AG10803 (cell line): ENCODE results near the gene ARL15.
A peak's percentile ranks its signal among the peaks of the same experiment; 100 is the strongest.

Experiments
- DNase-seq: peaks from one replicate; pipeline ENCODE4 v3.0.0; 2010; ENCODE audit warnings: low read depth
- H3K4me3 ChIP-seq: 2 replicates; pipeline ENCODE4 v1.5.1; 2011; ENCODE audit warnings: mild to moderate bottlenecking, low read length, control low read depth
- TF ChIP-seq, protein P1 (sequence below): conservative IDR thresholded peaks from 2 replicates; pipeline ENCODE4 v1.5.1; 2011; ENCODE audit warnings: mild to moderate bottlenecking, low read length, control low read depth, inconsistent platforms

The ARL15 gene

DNA sequence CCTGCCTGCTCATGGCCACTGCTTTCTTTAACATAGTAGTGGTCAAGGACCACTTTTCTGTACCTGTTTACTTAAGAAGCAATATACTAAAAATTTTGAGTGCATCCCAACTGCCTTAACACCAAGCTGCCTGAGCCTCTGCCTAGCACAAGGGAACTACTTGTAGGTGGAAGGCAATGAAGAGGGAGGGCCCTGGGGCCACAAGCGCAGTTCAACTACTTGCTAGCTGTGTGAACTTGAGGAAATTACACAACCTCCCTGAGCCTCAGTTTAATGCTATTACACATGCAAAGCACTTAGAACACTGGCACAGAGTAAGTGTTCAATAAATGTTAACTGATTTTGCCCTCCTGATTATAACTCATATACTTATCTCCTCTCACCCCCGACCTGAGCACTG lies 6.3 kb downstream of the ARL15 start:
- TF ChIP-seq, protein P1, sequence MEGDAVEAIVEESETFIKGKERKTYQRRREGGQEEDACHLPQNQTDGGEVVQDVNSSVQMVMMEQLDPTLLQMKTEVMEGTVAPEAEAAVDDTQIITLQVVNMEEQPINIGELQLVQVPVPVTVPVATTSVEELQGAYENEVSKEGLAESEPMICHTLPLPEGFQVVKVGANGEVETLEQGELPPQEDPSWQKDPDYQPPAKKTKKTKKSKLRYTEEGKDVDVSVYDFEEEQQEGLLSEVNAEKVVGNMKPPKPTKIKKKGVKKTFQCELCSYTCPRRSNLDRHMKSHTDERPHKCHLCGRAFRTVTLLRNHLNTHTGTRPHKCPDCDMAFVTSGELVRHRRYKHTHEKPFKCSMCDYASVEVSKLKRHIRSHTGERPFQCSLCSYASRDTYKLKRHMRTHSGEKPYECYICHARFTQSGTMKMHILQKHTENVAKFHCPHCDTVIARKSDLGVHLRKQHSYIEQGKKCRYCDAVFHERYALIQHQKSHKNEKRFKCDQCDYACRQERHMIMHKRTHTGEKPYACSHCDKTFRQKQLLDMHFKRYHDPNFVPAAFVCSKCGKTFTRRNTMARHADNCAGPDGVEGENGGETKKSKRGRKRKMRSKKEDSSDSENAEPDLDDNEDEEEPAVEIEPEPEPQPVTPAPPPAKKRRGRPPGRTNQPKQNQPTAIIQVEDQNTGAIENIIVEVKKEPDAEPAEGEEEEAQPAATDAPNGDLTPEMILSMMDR, result no peak
- DNase-seq, result no peak
- H3K4me3 ChIP-seq, result no peak overlapping the region

DNA sequence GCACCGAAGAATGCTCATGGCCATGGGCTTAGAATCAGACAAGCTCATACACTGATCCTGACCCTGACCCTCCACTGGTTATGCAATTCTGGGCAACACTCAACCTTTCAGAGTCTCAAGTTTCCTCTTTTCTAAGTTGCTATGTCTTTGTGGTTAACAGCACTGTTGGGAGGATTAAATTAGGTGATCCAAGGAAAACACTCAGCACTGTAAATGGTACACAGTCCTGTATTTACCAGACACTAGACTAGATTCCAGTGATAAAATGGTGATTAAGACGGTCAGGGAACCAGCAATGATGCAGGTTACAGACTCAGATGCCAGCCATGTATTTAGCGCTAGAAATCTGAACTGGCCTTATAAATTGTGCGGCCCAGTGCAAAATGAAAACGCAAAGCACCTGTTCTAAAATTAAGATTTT lies 8.1 kb downstream of the ARL15 start:
- TF ChIP-seq, protein P1, result no peak
- DNase-seq, result peak; percentile 27

DNA sequence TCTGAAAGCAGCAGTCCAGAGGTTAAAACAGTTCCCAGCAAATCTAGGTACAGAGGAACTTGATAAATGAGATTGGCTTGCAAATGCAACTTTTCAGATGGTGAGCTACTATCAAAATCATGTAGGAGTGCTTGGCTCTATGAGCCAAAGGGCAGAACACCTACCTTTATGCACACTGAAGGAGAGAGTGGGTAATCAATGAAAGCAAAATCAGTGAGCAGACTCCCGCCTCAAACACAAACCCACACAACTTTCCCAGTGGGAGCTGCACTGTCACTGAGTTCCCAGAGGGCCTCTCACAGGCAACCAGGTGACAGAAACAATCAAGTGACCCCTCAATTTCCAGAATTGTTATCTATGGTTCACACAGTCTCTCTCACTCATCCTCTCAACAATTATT lies 8.5 kb downstream of the ARL15 start:
- DNase-seq, result no peak
- H3K4me3 ChIP-seq, result no peak overlapping the region
- TF ChIP-seq, protein P1, result no peak

More for the DNA sequence above, 8.1 kb downstream of the ARL15 start:
- H3K4me3 ChIP-seq, result no peak overlapping the region

DNA sequence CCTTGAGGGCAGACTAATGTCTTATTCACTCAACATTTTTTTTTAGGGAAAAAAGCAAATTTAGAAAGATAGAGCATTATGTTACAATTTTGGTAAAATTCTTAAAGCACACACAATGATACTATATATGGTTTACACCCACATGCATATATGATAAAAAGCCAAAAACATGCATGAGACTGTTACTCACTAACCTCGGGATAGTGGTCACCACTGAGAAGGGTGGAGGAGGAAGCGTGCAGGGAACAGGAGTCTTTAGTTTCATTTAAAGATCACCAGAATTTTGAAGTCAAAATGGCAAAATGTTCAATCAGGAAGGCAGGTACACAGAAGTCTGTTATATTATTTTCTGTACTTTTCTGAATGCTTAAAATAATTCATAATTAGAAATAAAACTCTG lies 9.2 kb downstream of the ARL15 start:
- TF ChIP-seq, protein P1, result no peak
- no peak for DNase-seq
- no peak overlapping the region for H3K4me3 ChIP-seq

DNA sequence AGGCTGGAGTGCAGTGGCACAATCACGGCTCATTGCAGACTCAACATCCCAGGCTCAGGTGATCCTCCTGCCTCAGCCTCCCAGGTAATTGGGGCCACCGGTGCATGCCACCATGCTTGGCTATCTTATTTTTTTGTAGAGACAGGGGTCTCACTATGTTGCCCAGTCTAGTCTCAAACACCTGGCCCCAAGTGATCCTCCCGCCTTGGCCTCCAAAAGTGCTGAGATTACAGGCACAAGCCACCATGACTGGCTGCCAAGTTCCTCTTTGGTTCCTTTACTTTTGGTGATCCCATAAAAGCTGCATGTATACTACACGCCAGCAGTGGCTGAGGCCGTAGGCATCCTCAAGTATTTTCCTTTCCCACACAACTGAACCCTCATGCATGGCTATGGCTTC lies 11.4 kb downstream of the ARL15 start:
- DNase-seq, result no peak
- TF ChIP-seq, protein P1, result no peak
- H3K4me3 ChIP-seq, result no peak overlapping the region

DNA sequence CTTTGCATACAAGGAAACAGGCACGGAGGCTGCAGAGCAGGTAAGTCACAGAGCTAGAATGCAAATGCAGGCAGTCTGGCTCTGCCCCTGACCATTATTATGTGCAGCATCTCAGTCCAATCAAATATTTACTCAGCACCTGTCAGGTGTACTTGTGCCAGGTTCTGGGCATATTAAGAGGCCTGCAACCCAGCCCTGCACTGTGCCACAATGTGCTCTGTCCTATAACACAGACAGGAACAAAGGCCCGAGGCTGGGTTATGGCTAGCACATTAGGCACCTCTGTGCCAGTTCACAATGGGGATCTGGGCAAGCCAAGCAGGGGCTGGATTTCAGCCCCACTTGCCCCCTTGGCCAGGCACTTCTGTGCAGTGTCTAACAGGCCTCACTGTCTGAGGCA lies 14.0 kb downstream of the ARL15 start:
- no peak overlapping the region for H3K4me3 ChIP-seq
- no peak for DNase-seq
- TF ChIP-seq, protein P1, result no peak

DNA sequence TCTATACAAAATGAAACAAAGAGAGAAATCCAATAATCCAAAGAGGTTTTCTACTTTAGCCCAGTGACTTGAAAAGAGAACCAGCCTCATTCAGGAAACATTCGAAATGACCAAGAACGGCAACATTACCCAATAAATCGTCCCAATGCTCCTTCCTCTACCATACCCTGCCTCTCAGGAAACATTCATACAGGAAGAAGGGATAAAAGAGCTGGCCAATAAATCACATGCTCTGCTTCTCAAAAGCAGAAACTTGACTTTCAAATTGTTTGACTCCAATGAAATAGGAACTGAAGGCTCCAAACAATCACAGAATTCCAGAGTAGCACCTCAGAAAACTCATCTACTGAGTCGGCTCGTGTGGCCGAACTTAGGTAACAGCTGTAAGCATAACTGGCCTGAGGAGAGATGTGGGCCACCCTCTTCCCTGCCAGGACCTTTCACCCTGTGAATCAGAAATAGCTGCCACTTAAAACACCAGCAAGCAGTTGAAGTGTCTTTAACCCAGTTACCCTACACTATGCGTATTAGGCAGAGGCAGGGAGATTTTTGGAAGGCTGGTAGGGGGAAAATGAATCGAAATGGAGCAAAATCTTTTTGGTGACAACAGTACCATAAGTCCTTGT lies 14.6 kb downstream of the ARL15 start:
- H3K4me3 ChIP-seq, result no peak overlapping the region
- DNase-seq, result no peak

More for the DNA sequence above, 14.6 kb downstream of the ARL15 start:
- TF ChIP-seq, protein P1, result no peak
